ENCODE results near the gene RIIAD1.
A peak's percentile ranks its signal among the peaks of the same experiment; 100 is the strongest.
"Not testable (repeated sequence)": the region's sequence is repeated elsewhere in the genome, so short reads cannot be mapped to it uniquely, and the experiment has no call there.

RIIAD1 gene, protein sequence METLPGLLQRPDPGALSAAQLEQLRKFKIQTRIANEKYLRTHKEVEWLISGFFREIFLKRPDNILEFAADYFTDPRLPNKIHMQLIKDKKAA

GRCh38 chr1:151720974-151721787, at the start of gene RIIAD1:
RIIAD1 (plus strand) TSS chr1:151721522; CDS start chr1:151721537, 15 bp downstream.
- no peaks in the 10 kb centered on the region for H3K36me3 ChIP-seq (ENCODE audit: insufficient read depth, low read length)
- H3K4me3 ChIP-seq (ENCODE audit: low read length) = peak within 1 kb of the TSS; percentile 53

GRCh38 chr1:151673407-151673806, 47.9 kb upstream of the RIIAD1 start:
- no peak overlapping the region for H3K4me3 ChIP-seq (ENCODE audit: low read length)

More at GRCh38 chr1:151720974-151721787, at the start of gene RIIAD1:
- no peaks in the 10 kb centered on the region for H3K9me3 ChIP-seq (ENCODE audit: low read length)
- no peak within 1 kb of the TSS for H2AFZ ChIP-seq (ENCODE audit: low read depth, low read length)
- peaks cover 32% of the 10 kb centered on the region for H3K4me1 ChIP-seq (ENCODE audit: insufficient read depth, low read length)
- H3K27me3 ChIP-seq (ENCODE audit: insufficient read depth, low read length) = peaks cover 25% of the 10 kb centered on the region

GRCh38 chr1:151680391-151680790, 40.9 kb upstream of the RIIAD1 start:
- H3K9me3 ChIP-seq (ENCODE audit: low read length) = no peaks in the 10 kb centered on the region
- H3K4me1 ChIP-seq (ENCODE audit: insufficient read depth, low read length) = no peaks in the 10 kb centered on the region
- H3K4me3 ChIP-seq (ENCODE audit: low read length) = no peak overlapping the region
- no peak overlapping the region for H2AFZ ChIP-seq (ENCODE audit: low read depth, low read length)
- H3K36me3 ChIP-seq (ENCODE audit: insufficient read depth, low read length) = peaks cover 26% of the 10 kb centered on the region
- no peaks in the 10 kb centered on the region for H3K27me3 ChIP-seq (ENCODE audit: insufficient read depth, low read length)

More at GRCh38 chr1:151673407-151673806, 47.9 kb upstream of the RIIAD1 start:
- H3K27me3 ChIP-seq (ENCODE audit: insufficient read depth, low read length) = no peaks in the 10 kb centered on the region
- peaks cover 7% of the 10 kb centered on the region for H3K9me3 ChIP-seq (ENCODE audit: low read length)
- no peaks in the 10 kb centered on the region for H3K4me1 ChIP-seq (ENCODE audit: insufficient read depth, low read length)
- H3K36me3 ChIP-seq (ENCODE audit: insufficient read depth, low read length) = peaks cover 35% of the 10 kb centered on the region
- H2AFZ ChIP-seq (ENCODE audit: low read depth, low read length) = no peak overlapping the region

DNA sequence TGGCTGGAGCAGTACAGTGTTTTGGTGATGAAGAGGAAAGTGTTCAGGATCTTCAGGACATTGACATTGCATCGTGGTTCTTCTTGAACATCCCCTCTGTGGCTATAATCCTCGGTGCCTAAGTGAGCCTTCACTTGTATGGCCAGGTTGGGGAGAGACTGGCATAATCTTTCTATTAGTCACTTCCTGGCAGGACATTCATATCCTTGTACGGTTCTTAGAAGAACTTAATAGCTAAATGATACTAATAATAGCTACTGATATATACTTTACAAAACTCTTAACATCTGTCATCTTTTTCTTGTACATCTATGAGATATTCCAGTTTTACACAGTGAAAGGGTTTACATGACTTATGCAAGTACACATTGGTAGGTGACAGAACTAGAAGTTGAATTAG, 40.5 kb upstream of the RIIAD1 start:
- no peak overlapping the region for H2AFZ ChIP-seq (ENCODE audit: low read depth, low read length)
- H3K4me1 ChIP-seq (ENCODE audit: insufficient read depth, low read length) = no peaks in the 10 kb centered on the region
- H3K4me3 ChIP-seq (ENCODE audit: low read length) = no peak overlapping the region
- H3K9me3 ChIP-seq (ENCODE audit: low read length) = no peaks in the 10 kb centered on the region
- H3K27me3 ChIP-seq (ENCODE audit: insufficient read depth, low read length) = no peaks in the 10 kb centered on the region
- peaks cover 28% of the 10 kb centered on the region for H3K36me3 ChIP-seq (ENCODE audit: insufficient read depth, low read length)

GRCh38 chr1:151681923-151682322, 39.4 kb upstream of the RIIAD1 start:
- peaks cover 30% of the 10 kb centered on the region for H3K36me3 ChIP-seq (ENCODE audit: insufficient read depth, low read length)
- H2AFZ ChIP-seq (ENCODE audit: low read depth, low read length) = no peak overlapping the region
- H3K4me3 ChIP-seq (ENCODE audit: low read length) = no peak overlapping the region
- H3K9me3 ChIP-seq (ENCODE audit: low read length) = no peaks in the 10 kb centered on the region
- H3K4me1 ChIP-seq (ENCODE audit: insufficient read depth, low read length) = no peaks in the 10 kb centered on the region
- H3K27me3 ChIP-seq (ENCODE audit: insufficient read depth, low read length) = no peaks in the 10 kb centered on the region

GRCh38 chr1:151682901-151683300, 38.4 kb upstream of the RIIAD1 start:
- not testable (repeated sequence) for H3K27me3 ChIP-seq (ENCODE audit: insufficient read depth, low read length); H2AFZ ChIP-seq (ENCODE audit: low read depth, low read length); H3K9me3 ChIP-seq (ENCODE audit: low read length); H3K4me1 ChIP-seq (ENCODE audit: insufficient read depth, low read length); H3K4me3 ChIP-seq (ENCODE audit: low read length)
- peaks cover 29% of the 10 kb centered on the region for H3K36me3 ChIP-seq (ENCODE audit: insufficient read depth, low read length)

DNA sequence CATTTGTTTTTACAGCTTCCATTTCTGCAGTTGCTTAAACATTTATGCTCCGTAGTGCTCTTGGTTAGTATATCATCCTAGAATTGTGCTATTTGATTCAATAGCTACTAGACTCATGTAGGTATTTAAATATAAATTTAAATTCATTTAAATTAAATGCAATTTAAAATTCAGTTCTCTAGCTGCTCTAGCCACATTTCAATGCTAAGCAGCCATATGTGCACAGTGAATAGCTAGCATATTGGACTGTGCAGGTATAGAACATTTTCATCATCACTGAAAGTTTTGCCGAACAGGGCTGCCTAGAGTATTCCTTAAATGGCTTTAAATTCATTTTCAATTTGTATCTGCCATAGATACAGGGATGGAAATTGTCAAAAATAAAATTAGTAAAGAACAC, 37.2 kb upstream of the RIIAD1 start:
- Histone ChIP-seq H3K9me3 (ENCODE audit: low read length) (no peaks in the 10 kb centered on the region), H3K36me3 (ENCODE audit: insufficient read depth, low read length) (peaks cover 26% of the 10 kb centered on the region), H2AFZ (ENCODE audit: low read depth, low read length) (no peak overlapping the region), H3K27me3 (ENCODE audit: insufficient read depth, low read length) (no peaks in the 10 kb centered on the region), H3K4me3 (ENCODE audit: low read length) (no peak overlapping the region), H3K4me1 (ENCODE audit: insufficient read depth, low read length) (no peaks in the 10 kb centered on the region)

DNA sequence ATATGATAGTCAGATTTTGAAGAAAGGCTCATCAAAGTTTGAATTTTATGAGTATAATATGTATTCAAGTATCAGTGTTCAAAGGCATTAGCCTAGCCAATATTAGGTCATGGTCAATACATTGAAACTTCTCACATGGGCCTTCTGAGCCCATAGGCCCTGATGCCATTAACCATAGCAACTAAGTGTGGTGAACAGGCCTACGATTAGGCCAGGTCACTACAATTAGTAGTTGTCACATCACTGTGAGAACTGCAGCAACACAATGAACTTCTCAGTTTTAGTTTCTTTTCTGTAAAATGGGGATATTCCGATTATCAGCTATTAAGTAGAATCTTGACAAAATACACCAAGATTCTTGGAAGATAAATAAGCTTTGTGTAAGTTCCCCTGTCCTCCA, 34.8 kb upstream of the RIIAD1 start:
- Histone ChIP-seq H3K4me3 (ENCODE audit: low read length) (no peak overlapping the region), H2AFZ (ENCODE audit: low read depth, low read length) (no peak overlapping the region), H3K4me1 (ENCODE audit: insufficient read depth, low read length) (no peaks in the 10 kb centered on the region), H3K9me3 (ENCODE audit: low read length) (no peaks in the 10 kb centered on the region), H3K36me3 (ENCODE audit: insufficient read depth, low read length) (peaks cover 19% of the 10 kb centered on the region), H3K27me3 (ENCODE audit: insufficient read depth, low read length) (no peaks in the 10 kb centered on the region)

GRCh38 chr1:151689494-151689893, 31.8 kb upstream of the RIIAD1 start:
- H2AFZ ChIP-seq (ENCODE audit: low read depth, low read length) = no peak overlapping the region
- H3K27me3 ChIP-seq (ENCODE audit: insufficient read depth, low read length) = no peaks in the 10 kb centered on the region
- H3K4me3 ChIP-seq (ENCODE audit: low read length) = no peak overlapping the region
- no peaks in the 10 kb centered on the region for H3K9me3 ChIP-seq (ENCODE audit: low read length)
- H3K4me1 ChIP-seq (ENCODE audit: insufficient read depth, low read length) = no peaks in the 10 kb centered on the region
- peaks cover 31% of the 10 kb centered on the region for H3K36me3 ChIP-seq (ENCODE audit: insufficient read depth, low read length)

GRCh38 chr1:151692226-151692625, 29.1 kb upstream of the RIIAD1 start:
- no peaks in the 10 kb centered on the region for H3K4me1 ChIP-seq (ENCODE audit: insufficient read depth, low read length)
- H3K36me3 ChIP-seq (ENCODE audit: insufficient read depth, low read length) = peaks cover 36% of the 10 kb centered on the region
- H2AFZ ChIP-seq (ENCODE audit: low read depth, low read length) = no peak overlapping the region
- H3K27me3 ChIP-seq (ENCODE audit: insufficient read depth, low read length) = no peaks in the 10 kb centered on the region
- no peaks in the 10 kb centered on the region for H3K9me3 ChIP-seq (ENCODE audit: low read length)
- H3K4me3 ChIP-seq (ENCODE audit: low read length) = no peak overlapping the region

GRCh38 chr1:151693057-151693651, 28.2 kb upstream of the RIIAD1 start:
- no peaks in the 10 kb centered on the region for H3K27me3 ChIP-seq (ENCODE audit: insufficient read depth, low read length)
- peaks cover 44% of the 10 kb centered on the region for H3K36me3 ChIP-seq (ENCODE audit: insufficient read depth, low read length)
- H3K9me3 ChIP-seq (ENCODE audit: low read length) = no peaks in the 10 kb centered on the region
- H3K4me1 ChIP-seq (ENCODE audit: insufficient read depth, low read length) = no peaks in the 10 kb centered on the region
- H3K4me3 ChIP-seq (ENCODE audit: low read length) = no peak overlapping the region
- H2AFZ ChIP-seq (ENCODE audit: low read depth, low read length) = no peak overlapping the region

- no peaks in the 10 kb centered on the region for H3K9me3 ChIP-seq (ENCODE audit: low read length)
- H3K4me3 ChIP-seq (ENCODE audit: low read length) = no peak overlapping the region
- H3K4me1 ChIP-seq (ENCODE audit: insufficient read depth, low read length) = peaks cover 17% of the 10 kb centered on the region
- no peak overlapping the region for H2AFZ ChIP-seq (ENCODE audit: low read depth, low read length)
- H3K36me3 ChIP-seq (ENCODE audit: insufficient read depth, low read length) = peaks cover 54% of the 10 kb centered on the region
- no peaks in the 10 kb centered on the region for H3K27me3 ChIP-seq (ENCODE audit: insufficient read depth, low read length)
Measured at GRCh38 chr1:151701515-151701914, 19.8 kb upstream of the RIIAD1 start.

DNA sequence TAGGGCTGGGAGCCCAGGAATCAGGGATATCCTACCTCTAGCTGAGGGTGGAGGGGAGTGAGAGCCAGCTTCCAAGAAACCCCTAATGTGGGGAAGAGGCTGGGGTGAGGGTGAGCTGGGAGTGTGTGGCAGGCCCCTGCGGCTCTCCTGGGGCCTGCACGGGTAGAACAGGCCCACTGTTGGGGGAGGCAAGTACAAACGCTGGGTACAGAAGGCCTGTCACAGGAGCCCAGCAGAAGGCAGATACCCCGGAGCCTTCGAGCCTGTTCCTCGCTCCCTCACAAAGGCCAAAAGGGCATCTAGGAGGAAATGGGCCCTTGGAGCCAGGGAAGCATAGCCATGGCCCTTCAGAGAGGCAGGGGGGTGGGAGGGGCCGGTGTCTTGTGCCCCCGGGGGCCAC, 18.4 kb upstream of the RIIAD1 start:
- no peak overlapping the region for H2AFZ ChIP-seq (ENCODE audit: low read depth, low read length)
- no peaks in the 10 kb centered on the region for H3K27me3 ChIP-seq (ENCODE audit: insufficient read depth, low read length)
- peaks cover 19% of the 10 kb centered on the region for H3K4me1 ChIP-seq (ENCODE audit: insufficient read depth, low read length)

More for the DNA sequence above, 18.4 kb upstream of the RIIAD1 start:
- H3K9me3 ChIP-seq (ENCODE audit: low read length) = no peaks in the 10 kb centered on the region
- no peak overlapping the region for H3K4me3 ChIP-seq (ENCODE audit: low read length)
- peaks cover 42% of the 10 kb centered on the region for H3K36me3 ChIP-seq (ENCODE audit: insufficient read depth, low read length)

Data from neuron (in vitro differentiated cells).